HG03175 (cell line): ENCODE measurements around the gene RND2.
A peak's percentile ranks its signal among the peaks of the same experiment; 100 is the strongest.
"Not testable (repeated sequence)": the region's sequence is repeated elsewhere in the genome, so short reads cannot be mapped to it uniquely, and the experiment has no call there.

Experiments
- ATAC-seq: cut with Tn5 transposase; IDR thresholded peaks from one replicate; pipeline ENCODE4 v1.9.1; 2021; ENCODE audit warnings: mild to moderate bottlenecking, moderate library complexity; ENCODE audit not compliant: unreplicated experiment

Gene RND2

DNA sequence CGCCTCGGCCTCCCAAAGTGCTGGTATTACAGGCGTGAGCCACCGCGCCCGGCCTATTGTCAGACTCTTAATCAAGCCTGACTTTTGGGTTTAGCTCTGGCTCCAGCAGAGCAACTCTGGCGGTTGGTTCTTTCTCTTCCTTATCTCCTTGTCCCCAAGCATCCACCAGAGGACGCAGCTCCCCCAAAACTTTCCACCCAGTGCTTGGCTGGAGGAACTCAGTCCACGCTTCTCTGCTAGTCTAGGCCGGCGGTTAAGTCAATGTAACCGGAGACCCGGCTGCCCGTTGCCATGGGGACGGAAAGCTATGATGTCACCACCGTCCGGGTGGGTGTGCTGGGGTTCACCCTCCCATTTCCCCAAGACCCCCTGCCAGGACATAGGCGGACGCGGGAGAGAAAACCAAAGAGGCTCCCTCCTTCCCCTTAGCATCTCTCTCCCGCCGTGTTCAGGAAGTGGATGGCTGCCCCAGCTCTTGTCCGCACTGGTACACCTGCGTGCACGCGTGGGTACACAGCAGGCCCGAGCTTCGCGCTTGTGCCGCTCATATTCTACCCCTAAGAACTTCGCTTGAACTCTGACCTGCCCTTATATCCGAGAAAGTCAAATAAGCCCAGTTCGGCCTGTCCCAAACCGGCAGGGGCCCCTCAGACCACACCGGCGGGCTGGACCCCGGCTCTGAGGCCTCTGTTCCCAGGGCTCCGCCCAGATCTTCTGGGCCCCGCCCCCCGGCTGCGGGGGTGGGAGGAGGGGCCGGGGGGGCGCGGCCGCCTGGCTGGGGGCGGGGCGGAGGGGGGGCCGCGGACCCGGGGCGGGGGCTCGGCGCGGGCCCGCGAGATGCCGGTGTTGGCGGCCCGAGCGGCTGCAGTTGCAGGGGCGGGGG, at the start of gene RND2:
Gene RND2, plus strand, starts transcription at position 825 of the 883 bp plus-strand sequence. CDS start 117 bp downstream, outside the sequence.
- no peak for ATAC-seq

DNA sequence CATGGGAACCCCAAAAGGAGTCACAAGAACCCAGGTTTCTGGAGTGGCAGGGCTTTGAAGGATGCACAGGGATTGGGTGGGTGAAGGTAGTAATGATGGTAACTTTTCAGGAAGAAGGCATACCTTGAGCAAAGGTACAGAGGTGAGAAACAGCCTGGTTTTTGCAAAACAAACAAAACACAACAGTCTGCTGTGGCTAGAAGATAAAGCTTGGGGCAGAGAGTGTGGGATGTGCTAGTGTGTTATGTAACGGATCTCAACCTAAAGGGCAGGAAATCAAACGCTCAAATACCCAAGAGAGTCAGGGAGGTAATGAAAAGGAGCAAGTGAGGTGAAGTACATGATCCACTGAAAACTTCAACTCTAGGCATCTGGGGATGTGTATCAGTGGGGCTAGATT, 49.8 kb upstream of the RND2 start:
- no peak for ATAC-seq

DNA sequence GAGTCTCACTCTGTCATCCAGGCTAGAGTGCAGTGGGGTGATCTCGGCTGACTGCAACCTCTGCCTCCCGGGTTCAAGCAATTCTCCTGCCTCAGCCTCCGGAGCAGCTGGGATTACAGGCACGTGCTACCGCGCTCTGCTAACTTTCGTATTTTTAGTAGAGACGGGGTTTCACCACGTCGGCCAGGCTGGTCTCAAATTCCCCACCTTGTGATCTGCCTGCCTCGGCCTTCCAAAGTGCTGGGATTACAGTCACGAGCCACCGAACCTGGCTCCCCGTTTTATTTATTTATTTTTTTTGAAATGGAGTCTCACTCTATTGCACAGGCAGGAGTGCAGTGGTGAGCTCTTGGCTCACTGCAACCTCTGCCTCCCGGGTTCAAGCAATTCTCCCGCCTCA, 49.3 kb upstream of the RND2 start:
- ATAC-seq: not testable (repeated sequence)

- no peak for ATAC-seq
Measured at GRCh38 chr17:42979511-42980273, 45.3 kb upstream of the RND2 start, which contains the start of gene PTGES3L. TSS of gene PTGES3L (minus strand) at chr17:42980080. CDS start at chr17:42980053, 27 bp downstream.

GRCh38 chr17:42980274-42980765, 44.7 kb upstream of the RND2 start, which contains the start of gene RUNDC1:
TSS of gene RUNDC1 (plus strand) at chr17:42980565. CDS start at chr17:42980577, 12 bp downstream.
- ATAC-seq: peak; percentile 71

- peak; percentile 56 for ATAC-seq
Measured at GRCh38 chr17:42980766-42981397, 44.1 kb upstream of the RND2 start.

GRCh38 chr17:42982266-42982665, 42.8 kb upstream of the RND2 start:
- no peak for ATAC-seq

GRCh38 chr17:42985225-42985624, 39.8 kb upstream of the RND2 start:
- ATAC-seq: peak; percentile 41

GRCh38 chr17:42989141-42989540, 35.9 kb upstream of the RND2 start:
- ATAC-seq: no peak

- no peak for ATAC-seq
Measured at GRCh38 chr17:42989726-42990652, 35.0 kb upstream of the RND2 start.

GRCh38 chr17:42991471-42991870, 33.6 kb upstream of the RND2 start:
- no peak for ATAC-seq

DNA sequence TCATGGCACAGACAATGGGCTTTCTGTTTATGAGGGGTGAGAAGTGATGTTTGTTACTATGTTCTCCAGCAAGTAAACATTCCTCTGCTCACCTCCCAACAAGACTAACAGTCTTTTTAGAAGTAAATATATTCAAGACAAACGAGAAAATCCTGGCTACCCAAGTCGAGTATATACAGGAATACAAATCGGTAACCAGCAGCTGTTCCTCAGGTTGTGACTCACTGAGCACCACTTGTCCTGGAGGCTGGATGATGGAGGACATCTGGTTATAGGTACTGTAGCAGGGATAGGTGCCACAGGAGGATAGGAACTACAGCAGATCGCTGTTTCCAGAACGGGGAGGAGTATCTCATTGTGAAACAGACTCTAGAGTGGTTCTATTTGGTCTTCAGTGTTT, 32.2 kb upstream of the RND2 start:
- ATAC-seq: no peak

DNA sequence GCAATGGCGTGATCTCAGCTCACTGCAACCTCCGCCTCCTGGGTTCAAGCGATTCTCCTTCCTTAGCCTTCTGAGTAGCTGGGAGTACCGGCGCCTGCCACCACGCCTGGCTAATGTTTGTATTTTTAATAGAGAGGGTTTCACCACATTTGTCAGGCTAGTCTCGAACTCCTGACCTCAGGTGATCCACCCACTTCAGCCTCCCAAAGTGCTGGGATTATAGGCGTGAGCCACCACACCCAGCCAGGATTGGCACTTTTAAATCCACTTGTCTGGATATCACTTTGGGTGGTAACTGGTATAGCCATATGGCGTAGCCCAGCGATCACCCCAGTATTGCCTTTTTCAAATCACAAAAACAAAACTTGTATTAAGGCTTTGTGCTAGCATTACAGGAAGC, 31.1 kb upstream of the RND2 start:
- ATAC-seq: not testable (repeated sequence)

GRCh38 chr17:42997390-42997983, 27.5 kb upstream of the RND2 start:
- no peak for ATAC-seq

DNA sequence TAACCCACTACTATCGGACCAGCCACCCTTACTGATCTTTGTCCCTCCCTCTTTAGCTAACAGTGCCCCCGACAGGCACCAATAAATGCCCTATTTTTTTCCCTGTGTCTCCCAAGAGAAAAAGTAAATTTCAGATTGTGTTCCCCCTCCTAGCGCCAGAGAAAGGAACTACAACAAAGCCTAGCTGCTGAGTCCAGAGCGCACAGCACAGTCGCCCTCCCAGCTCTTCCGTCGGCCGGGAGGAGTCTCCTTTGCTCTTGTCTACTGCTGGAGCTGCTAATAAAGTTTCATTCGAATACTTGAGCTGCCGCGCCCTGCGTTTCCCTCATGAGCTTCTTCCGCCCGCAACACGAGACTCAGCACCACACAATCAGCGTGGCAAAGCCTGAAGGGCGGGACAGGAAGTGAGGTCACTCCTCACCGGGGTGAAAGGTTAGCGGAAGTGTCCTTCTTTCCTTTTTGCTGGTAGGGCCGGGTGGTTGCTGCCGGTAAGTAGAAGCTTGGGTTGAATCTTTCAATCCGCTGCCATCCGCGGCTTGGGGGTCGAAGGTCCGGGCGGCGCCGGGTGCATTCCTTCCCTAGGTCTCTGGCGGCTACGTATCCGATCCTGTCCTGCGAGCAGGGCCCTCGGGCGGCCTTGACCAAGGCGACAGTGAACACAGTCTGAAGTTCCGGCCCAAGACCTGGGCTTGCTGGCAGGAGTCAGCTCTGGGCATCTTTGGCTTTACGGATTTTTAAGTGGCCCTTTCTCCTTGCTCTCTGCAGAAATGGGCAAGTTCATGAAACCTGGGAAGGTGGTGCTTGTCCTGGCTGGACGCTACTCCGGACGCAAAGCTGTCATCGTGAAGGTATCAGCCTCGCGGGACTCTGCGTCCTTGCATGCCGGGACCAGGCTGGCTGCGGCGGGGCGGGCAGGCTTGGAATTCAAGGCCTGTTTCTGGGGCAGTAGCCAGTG, 26.8 kb upstream of the RND2 start, which contains the start of gene RPL27:
Gene RPL27, plus strand, starts transcription at position 436 of the 955 bp plus-strand sequence. Its CDS starts 332 bp downstream, at position 768.
- ATAC-seq: peak; percentile 94

DNA sequence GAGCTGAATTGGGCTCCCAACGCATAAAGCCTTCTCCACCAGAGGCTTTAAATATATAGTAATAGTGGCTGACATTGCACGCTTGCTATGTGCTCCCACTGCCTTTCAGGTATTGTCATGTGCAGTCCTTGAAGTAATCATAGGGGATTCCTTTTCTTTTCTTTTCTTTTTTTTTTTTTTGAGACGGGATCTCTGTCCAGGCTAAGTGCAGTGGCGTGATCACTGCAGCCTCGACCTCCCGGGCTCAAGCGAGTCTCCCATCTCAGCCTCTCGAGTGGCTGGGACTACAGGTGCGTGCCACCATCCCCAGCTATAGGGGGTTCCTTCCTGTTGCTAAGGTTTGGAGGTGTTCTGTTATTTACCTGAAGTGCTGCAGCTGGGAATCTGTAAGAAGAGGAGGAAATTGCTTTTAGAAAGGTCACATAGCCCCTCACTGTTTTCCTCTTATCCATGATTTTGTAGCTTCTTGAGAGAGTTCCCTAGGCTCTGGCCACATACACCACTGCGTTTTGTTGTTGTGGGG, 26.0 kb upstream of the RND2 start:
- no peak for ATAC-seq

- ATAC-seq: not testable (repeated sequence)
Measured at GRCh38 chr17:43000894-43001293, 24.1 kb upstream of the RND2 start.
